22Rv1 (cell line): Measurements from ENCODE around the gene TCHP.
A peak's percentile ranks its signal among the peaks of the same experiment; 100 is the strongest.

ENCODE experiments used
- H3K27ac ChIP-seq: fragments of 450-650 bp; 2 replicates; pipeline ENCODE4 v1.5.1; 2017
- ZFX ChIP-seq: fragments of 450-650 bp; IDR thresholded peaks from 2 replicates; pipeline ENCODE4 v1.6.1; 2017; ENCODE audit warnings: antibody characterized with exemption, borderline replicate concordance
- TF ChIP-seq, protein P1 (sequence below): fragments of 450-650 bp; IDR thresholded peaks from 2 replicates; pipeline ENCODE4 v1.5.1; 2017; ENCODE audit warnings: mild to moderate bottlenecking

The TCHP gene

DNA sequence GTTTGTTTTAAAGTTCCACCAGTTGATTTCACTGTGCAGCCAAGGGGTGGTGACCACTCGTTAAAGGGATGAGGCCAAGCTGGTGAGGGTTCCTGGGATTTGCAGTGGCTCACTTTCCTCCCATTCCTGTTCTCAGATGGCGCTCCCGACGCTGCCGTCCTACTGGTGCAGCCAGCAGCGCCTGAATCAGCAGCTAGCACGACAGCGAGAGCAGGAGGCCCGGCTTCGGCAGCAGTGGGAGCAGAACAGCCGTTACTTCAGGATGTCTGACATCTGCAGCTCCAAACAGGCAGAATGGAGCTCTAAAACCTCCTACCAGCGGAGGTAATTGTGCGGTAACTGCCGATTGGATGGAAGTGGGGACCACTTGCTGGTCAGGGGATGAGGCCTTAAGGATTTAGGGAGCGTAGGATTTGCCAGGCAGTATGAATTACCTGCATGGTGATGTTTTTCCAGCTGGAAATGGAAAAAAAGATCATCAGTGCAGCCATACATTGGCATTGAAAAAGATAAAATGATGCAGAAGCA, 2.9 kb downstream of the TCHP start:
- H3K27ac ChIP-seq, result no peak overlapping the region
- no peak for TF ChIP-seq ZFX
- TF ChIP-seq, protein P1, sequence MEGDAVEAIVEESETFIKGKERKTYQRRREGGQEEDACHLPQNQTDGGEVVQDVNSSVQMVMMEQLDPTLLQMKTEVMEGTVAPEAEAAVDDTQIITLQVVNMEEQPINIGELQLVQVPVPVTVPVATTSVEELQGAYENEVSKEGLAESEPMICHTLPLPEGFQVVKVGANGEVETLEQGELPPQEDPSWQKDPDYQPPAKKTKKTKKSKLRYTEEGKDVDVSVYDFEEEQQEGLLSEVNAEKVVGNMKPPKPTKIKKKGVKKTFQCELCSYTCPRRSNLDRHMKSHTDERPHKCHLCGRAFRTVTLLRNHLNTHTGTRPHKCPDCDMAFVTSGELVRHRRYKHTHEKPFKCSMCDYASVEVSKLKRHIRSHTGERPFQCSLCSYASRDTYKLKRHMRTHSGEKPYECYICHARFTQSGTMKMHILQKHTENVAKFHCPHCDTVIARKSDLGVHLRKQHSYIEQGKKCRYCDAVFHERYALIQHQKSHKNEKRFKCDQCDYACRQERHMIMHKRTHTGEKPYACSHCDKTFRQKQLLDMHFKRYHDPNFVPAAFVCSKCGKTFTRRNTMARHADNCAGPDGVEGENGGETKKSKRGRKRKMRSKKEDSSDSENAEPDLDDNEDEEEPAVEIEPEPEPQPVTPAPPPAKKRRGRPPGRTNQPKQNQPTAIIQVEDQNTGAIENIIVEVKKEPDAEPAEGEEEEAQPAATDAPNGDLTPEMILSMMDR, result no peak

DNA sequence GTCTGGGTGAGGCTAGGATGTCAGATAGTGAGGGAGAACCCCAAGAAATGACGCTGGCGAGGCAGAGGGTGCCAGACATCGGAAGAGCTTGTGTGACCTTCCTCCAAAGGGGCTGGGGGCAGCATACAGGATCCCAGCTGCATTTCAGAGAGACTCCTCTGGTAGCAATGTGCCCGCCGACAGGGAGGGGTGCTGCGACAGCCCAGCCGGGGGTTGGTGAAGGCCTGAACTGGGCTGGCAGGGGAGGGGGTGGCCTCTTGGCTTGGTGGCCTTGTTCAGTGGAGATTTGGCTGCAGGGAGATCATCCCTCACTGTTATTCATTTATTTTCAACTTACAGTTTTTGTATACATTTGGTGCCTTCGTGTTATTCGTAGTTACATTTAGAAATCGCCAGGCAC, 5.2 kb downstream of the TCHP start:
- TF ChIP-seq ZFX, result no peak
- TF ChIP-seq, protein P1, result no peak
- H3K27ac ChIP-seq, result no peak overlapping the region

DNA sequence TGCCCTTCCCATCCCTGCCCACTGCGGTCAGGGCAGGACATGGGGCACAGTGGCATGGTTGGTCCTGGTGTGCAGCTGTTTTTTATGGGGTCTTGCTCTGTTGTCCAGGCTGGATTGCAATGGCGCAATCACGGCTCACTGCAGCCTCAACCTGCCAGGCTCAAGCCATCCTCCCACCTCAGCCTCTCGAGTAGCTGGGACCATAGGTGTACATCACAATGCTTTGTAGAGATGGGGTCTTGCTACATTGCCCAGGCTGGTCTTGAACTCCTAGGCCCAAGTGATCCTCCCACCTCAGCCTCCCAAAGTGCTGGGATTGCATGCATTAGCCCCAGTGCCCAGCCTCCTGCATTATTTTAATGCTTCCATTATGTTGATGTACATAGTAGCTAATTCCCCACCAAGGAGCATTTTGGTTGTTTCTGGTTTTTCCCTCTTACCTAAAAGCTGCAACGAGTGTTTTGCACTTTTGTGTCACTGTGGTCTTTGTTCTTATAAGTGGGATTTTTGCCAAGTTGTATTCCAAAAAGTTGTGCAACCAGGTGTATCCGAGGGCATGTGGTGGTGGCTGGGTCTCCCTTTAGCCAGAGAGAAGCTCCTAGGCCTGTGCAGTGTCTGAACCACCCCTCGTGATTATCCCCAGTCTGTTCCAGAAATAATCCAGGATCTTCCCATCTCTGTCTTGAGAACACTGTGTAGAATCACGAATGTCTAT, 10.3 kb downstream of the TCHP start:
- TF ChIP-seq, protein P1, result no peak
- no peak for TF ChIP-seq ZFX
- H3K27ac ChIP-seq, result no peak overlapping the region

DNA sequence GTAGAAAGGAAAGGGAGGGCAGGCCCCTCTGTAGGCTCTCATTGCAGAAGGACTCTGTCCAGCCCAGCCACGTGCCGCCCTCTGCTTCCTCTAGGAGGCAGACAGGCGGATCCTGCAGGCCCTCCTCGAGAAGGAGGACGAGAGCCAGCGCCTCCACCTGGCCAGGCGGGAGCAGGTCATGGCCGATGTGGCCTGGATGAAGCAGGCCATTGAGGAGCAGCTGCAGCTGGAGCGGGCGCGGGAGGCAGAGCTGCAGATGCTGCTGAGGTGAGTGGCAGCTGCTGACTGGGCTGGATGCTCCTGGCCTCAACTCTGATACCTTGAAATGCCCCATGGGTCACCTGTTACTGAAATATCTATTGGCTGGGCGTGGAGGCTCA, 10.9 kb downstream of the TCHP start:
- TF ChIP-seq ZFX, result no peak
- TF ChIP-seq, protein P1, result peak; percentile 88

DNA sequence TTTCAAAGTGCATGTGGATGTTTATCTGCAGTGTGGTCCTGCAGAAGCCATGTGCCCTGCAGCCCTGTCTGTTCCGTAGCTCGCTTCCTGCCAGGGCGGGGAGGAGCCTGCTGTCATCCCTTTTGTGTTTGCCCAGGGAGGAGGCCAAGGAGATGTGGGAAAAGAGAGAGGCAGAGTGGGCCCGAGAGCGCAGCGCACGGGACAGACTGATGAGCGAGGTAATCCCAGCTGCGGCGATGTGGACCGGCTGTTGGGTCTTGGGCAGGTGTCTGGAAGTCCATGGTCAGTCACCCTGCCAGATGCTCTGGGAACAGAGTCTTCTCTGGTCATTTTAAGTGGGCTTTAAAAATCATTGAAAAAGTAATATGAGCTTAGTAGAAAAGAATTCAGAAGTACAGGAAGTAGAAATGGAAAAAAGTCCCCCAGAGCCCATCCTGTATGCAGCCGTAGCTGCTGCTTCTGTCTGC, 12.8 kb downstream of the TCHP start:
- TF ChIP-seq ZFX, result no peak
- TF ChIP-seq, protein P1, result no peak
- no peak overlapping the region for H3K27ac ChIP-seq

More for the DNA sequence above, 10.9 kb downstream of the TCHP start:
- no peak overlapping the region for H3K27ac ChIP-seq

DNA sequence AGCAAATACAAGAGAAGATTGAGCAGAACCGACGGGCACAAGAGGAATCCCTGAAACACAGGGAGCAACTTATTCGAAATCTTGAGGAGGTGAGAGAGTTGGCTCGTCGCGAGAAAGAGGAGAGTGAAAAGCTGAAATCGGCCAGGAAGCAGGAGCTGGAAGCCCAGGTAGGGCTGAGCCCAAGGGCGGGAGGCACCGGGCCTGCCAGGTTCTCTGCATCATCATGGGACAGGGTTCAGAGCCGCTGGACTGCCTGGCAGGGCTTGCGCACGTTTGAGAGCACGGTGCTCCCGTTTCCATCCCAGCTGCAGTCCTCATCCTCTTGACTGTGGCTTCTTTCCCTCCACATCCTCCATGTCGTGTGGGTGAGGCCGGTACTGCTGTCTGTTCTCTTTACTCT, 14.4 kb downstream of the TCHP start:
- TF ChIP-seq ZFX, result no peak
- TF ChIP-seq, protein P1, result no peak
- no peak overlapping the region for H3K27ac ChIP-seq

DNA sequence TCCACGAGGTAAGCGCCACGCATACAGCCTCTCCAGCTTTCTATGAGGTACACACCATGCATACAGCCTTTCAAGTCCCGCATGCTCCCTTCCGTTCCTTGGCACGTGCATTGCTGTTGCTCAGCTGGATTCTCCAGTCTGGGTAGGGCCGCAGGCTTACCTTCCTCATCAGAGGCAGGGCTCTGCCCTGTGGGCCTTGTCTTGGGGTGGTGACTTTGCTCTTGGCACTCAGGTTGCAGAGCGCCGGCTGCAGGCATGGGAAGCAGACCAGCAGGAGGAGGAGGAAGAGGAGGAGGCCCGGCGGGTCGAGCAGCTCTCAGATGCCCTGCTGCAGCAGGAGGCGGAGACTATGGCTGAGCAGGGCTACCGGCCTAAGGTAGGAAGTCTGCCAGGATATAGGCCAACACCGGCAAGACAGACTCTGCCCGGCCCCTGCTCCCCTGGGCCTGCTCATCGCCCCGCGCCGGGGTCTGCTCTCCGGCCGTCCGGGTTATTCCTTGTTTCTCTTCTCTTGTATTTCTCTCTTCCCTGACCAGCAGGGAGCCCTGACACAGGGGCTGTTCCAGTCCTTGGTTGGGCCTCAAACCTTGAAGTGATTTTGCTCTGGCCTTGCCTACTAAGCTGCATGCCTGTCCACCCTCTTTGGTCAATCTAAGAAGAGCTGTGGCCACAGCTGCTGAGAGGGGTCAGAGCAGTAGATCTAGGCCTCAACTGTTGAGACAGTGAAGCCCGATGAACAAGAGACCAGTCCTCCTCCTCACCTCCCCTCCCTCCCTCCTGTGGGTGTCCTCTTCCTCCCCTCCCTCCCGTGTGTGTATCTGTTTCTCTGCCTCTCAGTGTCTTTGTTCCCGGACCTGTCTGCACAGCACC, 15.3 kb downstream of the TCHP start:
- H3K27ac ChIP-seq, result no peak overlapping the region
- TF ChIP-seq ZFX, result no peak
- TF ChIP-seq, protein P1, result no peak
